Measurements from ENCODE around the gene USH1C. TPM values are rescaled to one million over a fixed set of nuclear protein-coding genes. Genes with fewer than 3 reads are reported as not detected.

Gene USH1C
- total RNA-seq, 4 donors from 2014 or later = not detected

DNA sequence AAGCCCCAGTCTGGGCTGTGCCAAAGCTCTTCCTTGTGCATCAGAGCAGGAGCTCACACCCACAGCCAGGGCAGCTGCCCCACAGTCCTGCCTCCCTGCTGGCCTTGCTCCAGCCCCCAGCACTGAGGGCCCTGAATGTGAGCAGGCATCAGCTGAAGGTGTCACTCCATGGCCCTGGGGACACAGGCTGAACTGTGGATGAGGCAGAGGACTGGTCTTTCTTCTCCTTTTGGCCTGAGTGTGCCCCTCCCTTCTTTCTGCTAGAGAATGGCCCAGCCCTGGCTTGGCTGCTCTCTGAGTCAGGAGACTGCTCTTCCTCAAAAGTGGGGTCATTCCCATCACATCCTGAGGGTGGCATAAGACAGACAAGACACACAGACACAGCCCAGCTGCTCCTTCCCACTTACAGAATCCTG is 19.0 kb upstream of the USH1C start:
- DNase-seq (ENCODE audit: low spot score in 2 of 2) = no peak
- H3K27me3 ChIP-seq = no peaks in the 10 kb centered on the region
- H3K9me3 ChIP-seq = no peaks in the 10 kb centered on the region
- H3K27ac ChIP-seq = no peak overlapping the region
- H3K4me3 ChIP-seq = no peak overlapping the region
- TF ChIP-seq EP300 (IDR thresholded peaks at IDR 0.05) (no peak), POLR2A (IDR thresholded peaks at IDR 0.05) (no peak)
- TF ChIP-seq, protein P1, sequence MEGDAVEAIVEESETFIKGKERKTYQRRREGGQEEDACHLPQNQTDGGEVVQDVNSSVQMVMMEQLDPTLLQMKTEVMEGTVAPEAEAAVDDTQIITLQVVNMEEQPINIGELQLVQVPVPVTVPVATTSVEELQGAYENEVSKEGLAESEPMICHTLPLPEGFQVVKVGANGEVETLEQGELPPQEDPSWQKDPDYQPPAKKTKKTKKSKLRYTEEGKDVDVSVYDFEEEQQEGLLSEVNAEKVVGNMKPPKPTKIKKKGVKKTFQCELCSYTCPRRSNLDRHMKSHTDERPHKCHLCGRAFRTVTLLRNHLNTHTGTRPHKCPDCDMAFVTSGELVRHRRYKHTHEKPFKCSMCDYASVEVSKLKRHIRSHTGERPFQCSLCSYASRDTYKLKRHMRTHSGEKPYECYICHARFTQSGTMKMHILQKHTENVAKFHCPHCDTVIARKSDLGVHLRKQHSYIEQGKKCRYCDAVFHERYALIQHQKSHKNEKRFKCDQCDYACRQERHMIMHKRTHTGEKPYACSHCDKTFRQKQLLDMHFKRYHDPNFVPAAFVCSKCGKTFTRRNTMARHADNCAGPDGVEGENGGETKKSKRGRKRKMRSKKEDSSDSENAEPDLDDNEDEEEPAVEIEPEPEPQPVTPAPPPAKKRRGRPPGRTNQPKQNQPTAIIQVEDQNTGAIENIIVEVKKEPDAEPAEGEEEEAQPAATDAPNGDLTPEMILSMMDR (IDR thresholded peaks at IDR 0.05) = no peak
- no peaks in the 10 kb centered on the region for H3K4me1 ChIP-seq
- no peaks in the 10 kb centered on the region for H3K36me3 ChIP-seq

DNA sequence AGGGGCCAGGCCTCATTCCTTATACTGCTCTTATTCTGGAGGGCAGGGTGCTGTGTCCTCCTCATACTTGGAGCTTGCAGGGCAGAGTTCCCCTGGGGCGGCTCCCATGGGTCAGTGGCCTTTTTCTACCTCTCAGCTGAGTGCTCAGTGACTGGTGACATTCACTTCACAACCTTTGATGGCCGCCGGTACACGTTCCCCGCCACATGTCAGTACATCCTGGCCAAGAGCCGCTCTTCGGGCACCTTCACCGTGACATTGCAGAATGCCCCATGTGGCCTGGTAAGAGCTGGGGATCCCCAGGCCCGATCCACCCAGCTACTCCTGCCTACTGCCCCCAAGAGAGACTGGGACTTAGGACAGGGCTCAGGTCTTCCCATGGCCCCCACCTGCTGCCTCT is 17.3 kb upstream of the USH1C start:
- Histone ChIP-seq H3K36me3 (no peaks in the 10 kb centered on the region), H3K4me1 (no peaks in the 10 kb centered on the region), H3K27ac (no peak overlapping the region), H3K4me3 (no peak overlapping the region), H3K9me3 (no peaks in the 10 kb centered on the region), H3K27me3 (no peaks in the 10 kb centered on the region)
- TF ChIP-seq, protein P1 (IDR thresholded peaks at IDR 0.05) = no peak
- TF ChIP-seq POLR2A (IDR thresholded peaks at IDR 0.05) = no peak
- TF ChIP-seq EP300 (IDR thresholded peaks at IDR 0.05) = no peak
- WGBS, 2 donors = 90 to 91% methylated on average over 9 of the region's 9 CpGs
- no peak for DNase-seq (ENCODE audit: low spot score in 2 of 2)

DNA sequence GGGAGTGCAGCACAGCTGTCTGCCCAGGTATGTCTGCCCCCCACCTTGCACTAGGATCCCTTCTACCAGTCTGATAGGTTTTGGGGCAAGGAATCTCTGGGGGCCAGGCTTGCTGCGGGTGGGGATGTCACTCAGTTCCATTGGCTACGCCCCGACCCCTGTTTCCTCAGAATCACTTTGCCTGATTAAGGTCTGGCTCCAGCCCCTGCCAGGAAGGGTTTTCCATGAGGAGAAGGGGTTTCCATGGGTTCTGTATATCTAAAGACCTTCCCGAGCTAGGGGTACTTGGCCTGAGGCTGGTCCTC is 16.8 kb upstream of the USH1C start:
- H3K36me3 ChIP-seq = no peaks in the 10 kb centered on the region
- H3K27ac ChIP-seq = no peak overlapping the region
- H3K9me3 ChIP-seq = no peaks in the 10 kb centered on the region
- H3K27me3 ChIP-seq = no peaks in the 10 kb centered on the region
- WGBS, 2 donors = 81 to 100% methylated on average over 3 to 4 of the region's 4 CpGs
- H3K4me1 ChIP-seq = no peaks in the 10 kb centered on the region
- no peak overlapping the region for H3K4me3 ChIP-seq
- TF ChIP-seq POLR2A (IDR thresholded peaks at IDR 0.05) = no peak
- DNase-seq (ENCODE audit: low spot score in 2 of 2) = no peak

DNA sequence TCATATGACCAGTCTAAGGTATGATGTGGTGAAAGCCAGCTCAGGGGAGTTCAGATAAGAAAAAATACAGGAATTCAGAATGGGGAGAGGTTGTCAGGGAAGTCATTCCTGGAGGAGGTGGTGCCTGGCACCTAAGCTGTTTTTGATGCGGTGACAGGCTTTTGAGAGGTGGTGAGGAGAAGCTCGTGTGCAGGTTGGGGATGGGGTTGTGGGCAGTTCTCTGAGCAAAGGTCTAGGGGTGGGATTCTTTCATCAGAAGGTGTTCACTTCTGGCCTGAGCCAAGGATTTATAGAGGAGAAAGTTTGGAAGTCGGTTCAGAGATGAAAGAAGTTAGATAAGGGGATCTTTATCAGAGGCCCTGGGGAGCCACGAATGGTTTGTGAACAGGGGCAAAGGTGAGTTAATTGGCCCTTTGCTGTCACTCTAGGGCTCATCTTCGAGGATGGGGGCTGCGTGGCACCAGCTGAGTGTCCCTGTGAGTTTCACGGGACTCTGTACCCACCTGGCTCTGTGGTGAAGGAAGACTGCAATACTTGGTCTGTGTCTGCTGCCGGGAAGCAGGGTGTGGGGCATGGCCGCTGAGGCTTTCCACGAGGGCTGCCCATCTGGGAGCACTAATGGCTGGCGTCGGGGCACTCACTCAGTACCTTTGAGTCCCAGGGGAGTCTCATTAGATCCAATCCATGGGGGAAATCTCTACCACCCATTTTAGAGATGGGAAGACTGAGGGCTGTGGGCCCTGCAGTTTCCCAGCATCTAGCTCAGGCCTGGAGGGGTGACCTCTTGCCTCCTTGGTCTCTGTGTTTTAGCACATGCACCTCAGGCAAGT is 16.3 kb upstream of the USH1C start:
- H3K9me3 ChIP-seq = no peaks in the 10 kb centered on the region
- no peaks in the 10 kb centered on the region for H3K4me1 ChIP-seq
- 62 to 64% methylated on average over 12 of the region's 12 CpGs for WGBS, 2 donors
- H3K4me3 ChIP-seq = no peak overlapping the region
- DNase-seq (ENCODE audit: low spot score in 2 of 2) = no peak
- no peaks in the 10 kb centered on the region for H3K36me3 ChIP-seq
- TF ChIP-seq, protein P1 (IDR thresholded peaks at IDR 0.05) = no peak
- no peak for TF ChIP-seq EP300 (IDR thresholded peaks at IDR 0.05)
- TF ChIP-seq POLR2A (IDR thresholded peaks at IDR 0.05) = no peak
- H3K27me3 ChIP-seq = no peaks in the 10 kb centered on the region
- H3K27ac ChIP-seq = no peak overlapping the region

DNA sequence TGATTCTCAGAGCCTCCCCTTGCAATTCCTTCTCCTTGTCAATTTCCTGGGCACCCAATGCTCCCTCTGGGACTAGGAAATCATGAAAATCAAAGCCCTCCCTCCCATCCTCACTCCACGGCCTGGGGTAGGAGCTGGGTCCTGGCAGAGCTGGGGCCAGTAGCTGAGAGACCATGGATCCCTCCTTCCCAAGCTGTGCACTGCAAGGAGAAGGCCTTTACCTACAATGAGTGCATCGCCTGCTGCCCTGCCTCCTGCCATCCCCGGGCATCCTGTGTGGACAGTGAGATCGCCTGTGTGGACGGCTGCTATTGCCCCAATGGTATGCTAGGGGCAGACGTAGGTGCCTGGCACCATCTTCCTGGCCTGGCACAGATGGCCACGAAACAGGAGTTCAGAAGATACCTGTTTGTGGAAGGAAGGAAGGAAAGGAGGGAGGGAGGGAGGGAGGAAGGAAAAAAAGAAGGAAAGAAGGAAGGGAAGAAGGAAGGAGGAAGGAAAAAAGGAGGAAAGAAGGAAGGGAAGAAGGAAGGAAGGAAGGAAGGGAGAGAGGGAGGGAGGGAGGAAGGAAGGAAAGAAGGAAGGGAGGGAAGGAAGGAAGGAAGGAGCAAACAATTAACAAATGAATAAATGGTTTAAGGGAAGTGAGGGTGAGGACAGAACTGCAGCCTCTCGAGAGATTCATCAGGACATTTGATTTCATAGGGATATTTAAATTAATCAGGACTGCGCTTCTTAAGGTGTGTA is 15.3 kb upstream of the USH1C start:
- no peak for TF ChIP-seq EP300 (IDR thresholded peaks at IDR 0.05)
- TF ChIP-seq POLR2A (IDR thresholded peaks at IDR 0.05) = no peak
- TF ChIP-seq, protein P1 (IDR thresholded peaks at IDR 0.05) = no peak
- 86% methylated on average over 8 to 9 of the region's 9 CpGs for WGBS, 2 donors
- H3K36me3 ChIP-seq = no peaks in the 10 kb centered on the region
- no peak overlapping the region for H3K27ac ChIP-seq
- H3K9me3 ChIP-seq = no peaks in the 10 kb centered on the region
- no peak overlapping the region for H3K4me3 ChIP-seq
- DNase-seq (ENCODE audit: low spot score in 2 of 2) = no peak
- H3K4me1 ChIP-seq = no peaks in the 10 kb centered on the region
- H3K27me3 ChIP-seq = no peaks in the 10 kb centered on the region

Measured in tibial nerve (tissue), 4 donors.